Thymus (tissue), 11 donors: Measurements from ENCODE around the gene SERTAD2. TPM values are rescaled to one million over a fixed set of nuclear protein-coding genes. Genes with fewer than 3 reads are reported as not detected.

Experiments used
- DNase-seq, 9 donors: peaks; one replicate each; pipeline ENCODE4 v3.0.0-alpha.2; 2013; ENCODE audit warnings: low spot score in 9 of 9, low read depth in 6 of 9, missing footprints in 1 of 9
- H3K27ac ChIP-seq, 2 donors: one replicate each; pipeline ENCODE4 v1.5.1; 2013; ENCODE audit warnings: control low read depth in 1 of 2, low read depth in 1 of 2, low read length in 1 of 2, mild to moderate bottlenecking in 1 of 2, moderate library complexity in 1 of 2
- H3K27me3 ChIP-seq, 2 donors: one replicate each; pipeline ENCODE4 v1.5.1; 2013; ENCODE audit warnings: low read length in 1 of 2; ENCODE audit not compliant: control insufficient read depth in 2 of 2, insufficient read depth in 1 of 2
- H3K36me3 ChIP-seq, 2 donors: one replicate each; pipeline ENCODE4 v1.5.1; 2013; ENCODE audit warnings: low read length in 1 of 2, mild to moderate bottlenecking in 1 of 2, moderate library complexity in 1 of 2; ENCODE audit not compliant: control insufficient read depth in 2 of 2, insufficient read depth in 2 of 2
- H3K4me1 ChIP-seq, 2 donors: one replicate each; pipeline ENCODE4 v1.5.1; 2013; ENCODE audit warnings: low read length in 2 of 2; ENCODE audit not compliant: control insufficient read depth in 2 of 2, insufficient read depth in 2 of 2
- H3K4me3 ChIP-seq, 2 donors: one replicate each; pipeline ENCODE4 v1.5.1; 2013; ENCODE audit warnings: low read length in 2 of 2, control low read depth in 1 of 2, mild to moderate bottlenecking in 1 of 2
- H3K9me3 ChIP-seq, 2 donors: one replicate each; pipeline ENCODE4 v1.5.1; 2013; ENCODE audit warnings: low read length in 1 of 2, mild to moderate bottlenecking in 1 of 2; ENCODE audit not compliant: control insufficient read depth in 2 of 2, insufficient read depth in 1 of 2
- WGBS: extraction: QIAGEN DNeasy Blood & Tissue Kit; methylation state at CpG from one replicate; pipeline ENCODE4 v1.1.7; 2013; 5-methylcytosine and 5-hydroxymethylcytosine counted together
- polyA plus RNA-seq: library from polyadenylated mRNA; stranded (reverse); fragments of 200-250 nt; gene quantifications from one replicate; pipeline ENCODE4 v1.2.3, GENCODE V29; 2013
- total RNA-seq: library from RNA; stranded (reverse); fragments of 120-200 nt; gene quantifications from one replicate; pipeline ENCODE4 v1.2.4, GENCODE V29; 2013
- donor health status: healthy.

The SERTAD2 gene
- total and polyA plus RNA-seq, 2 donors: 13.3 to 37.6 TPM

DNA sequence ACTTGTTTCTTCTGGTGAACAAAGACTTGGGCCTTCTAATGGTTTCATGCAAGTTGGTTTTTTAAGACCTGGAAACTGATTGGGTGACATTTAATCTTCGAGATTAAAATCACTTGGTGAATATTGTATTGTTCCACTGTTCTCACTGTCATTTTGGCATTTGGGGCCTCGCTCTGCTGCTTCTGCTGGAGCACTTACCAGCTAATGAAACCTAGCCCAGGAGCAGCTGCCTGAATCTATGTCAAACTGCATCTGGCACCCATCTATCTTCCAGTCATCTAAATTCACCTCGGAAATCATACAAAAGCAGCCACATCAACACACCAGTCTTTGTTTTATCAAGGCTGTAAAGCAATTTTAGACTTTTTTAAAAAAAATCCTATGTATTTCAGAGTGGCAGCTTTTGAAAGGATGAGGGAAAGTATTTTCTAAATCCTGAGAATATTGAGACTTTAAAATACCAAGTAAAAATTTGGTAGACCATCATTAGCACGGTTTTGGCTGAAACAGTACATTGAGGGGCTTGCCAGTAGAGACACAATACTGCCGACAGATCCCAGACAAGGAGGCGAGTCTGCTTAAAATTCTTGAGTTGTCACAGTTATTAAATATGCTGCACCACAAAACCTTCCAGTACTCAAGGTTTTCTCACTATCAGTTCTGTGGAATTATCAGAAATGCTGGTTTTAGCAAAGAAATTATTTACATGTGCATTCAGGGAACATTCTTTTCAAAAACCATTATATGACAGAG, 26.1 kb upstream of the SERTAD2 start:
- WGBS: 47% methylated on average over 6 of the region's 6 CpGs
- peak in 4 of 9 donors; percentile 76 to 91 (median 78) for DNase-seq
- peaks cover 30 to 55% of the 10 kb centered on the region in 2 donors for H3K4me1 ChIP-seq
- no peaks in the 10 kb centered on the region for H3K9me3 ChIP-seq
- no peaks in the 10 kb centered on the region for H3K27me3 ChIP-seq
- peak overlapping the region in 1 of 2 donors; percentile 18 for H3K4me3 ChIP-seq
- H3K27ac ChIP-seq: peak overlapping the region; percentile 93 to 96
- no peaks in the 10 kb centered on the region for H3K36me3 ChIP-seq

- WGBS: 25% methylated on average over 3 of the region's 3 CpGs
- H3K27ac ChIP-seq: peak overlapping the region; percentile 93 to 96
- no peaks in the 10 kb centered on the region for H3K36me3 ChIP-seq
- no peaks in the 10 kb centered on the region for H3K9me3 ChIP-seq
- no peaks in the 10 kb centered on the region for H3K27me3 ChIP-seq
- peak overlapping the region in 1 of 2 donors; percentile 18 for H3K4me3 ChIP-seq
- H3K4me1 ChIP-seq: peaks cover 30 to 54% of the 10 kb centered on the region in 2 donors
- peak in 1 of 9 donors; percentile 66 for DNase-seq
Observed at GRCh38 chr2:64678771-64679590, 25.3 kb upstream of the SERTAD2 start.

- Histone ChIP-seq H3K9me3 (no peaks in the 10 kb centered on the region), H3K27ac (no peak overlapping the region), H3K4me1 (peaks cover 37 to 64% of the 10 kb centered on the region in 2 donors), H3K27me3 (no peaks in the 10 kb centered on the region), H3K4me3 (no peak overlapping the region), H3K36me3 (no peaks in the 10 kb centered on the region)
- WGBS: 100% methylated on average over 3 of the region's 3 CpGs
- no peak for DNase-seq
Observed at GRCh38 chr2:64677530-64677929, 23.8 kb upstream of the SERTAD2 start.

GRCh38 chr2:64675860-64676259, 22.1 kb upstream of the SERTAD2 start:
- no peak overlapping the region for H3K4me3 ChIP-seq
- 90% methylated on average over 5 of the region's 5 CpGs for WGBS
- H3K27me3 ChIP-seq: no peaks in the 10 kb centered on the region
- peak in 1 of 9 donors; percentile 60 for DNase-seq
- H3K27ac ChIP-seq: peak overlapping the region in 1 of 2 donors; percentile 33
- H3K4me1 ChIP-seq: peaks cover 31 to 61% of the 10 kb centered on the region in 2 donors
- H3K36me3 ChIP-seq: no peaks in the 10 kb centered on the region
- peaks cover 0 to 3% of the 10 kb centered on the region in 2 donors for H3K9me3 ChIP-seq

DNA sequence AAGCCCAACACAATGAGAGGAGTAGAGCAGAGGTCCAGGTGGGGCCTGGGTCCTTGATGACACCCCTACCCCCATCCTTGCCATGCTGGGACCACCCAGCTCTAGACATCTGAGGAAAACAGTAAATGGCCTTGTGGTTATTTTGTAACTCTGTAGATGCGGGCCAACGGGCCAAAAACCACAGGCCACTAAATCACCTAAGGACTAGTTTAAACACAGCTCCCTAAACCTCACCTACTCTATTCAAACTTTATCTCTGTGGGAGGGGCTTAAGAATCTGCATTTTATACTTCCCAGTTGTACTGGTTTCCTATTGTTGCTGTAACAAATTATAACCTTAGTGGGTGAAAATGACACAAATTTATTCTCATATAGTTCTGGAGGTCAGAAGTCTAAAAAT, 19.0 kb upstream of the SERTAD2 start:
- peaks cover 0 to 3% of the 10 kb centered on the region in 2 donors for H3K9me3 ChIP-seq
- H3K36me3 ChIP-seq: no peaks in the 10 kb centered on the region
- no peak overlapping the region for H3K27ac ChIP-seq
- no peaks in the 10 kb centered on the region for H3K27me3 ChIP-seq
- DNase-seq: no peak
- no peak overlapping the region for H3K4me3 ChIP-seq
- 8% methylated on average over 2 of the region's 2 CpGs for WGBS
- H3K4me1 ChIP-seq: peaks cover 32 to 59% of the 10 kb centered on the region in 2 donors

DNA sequence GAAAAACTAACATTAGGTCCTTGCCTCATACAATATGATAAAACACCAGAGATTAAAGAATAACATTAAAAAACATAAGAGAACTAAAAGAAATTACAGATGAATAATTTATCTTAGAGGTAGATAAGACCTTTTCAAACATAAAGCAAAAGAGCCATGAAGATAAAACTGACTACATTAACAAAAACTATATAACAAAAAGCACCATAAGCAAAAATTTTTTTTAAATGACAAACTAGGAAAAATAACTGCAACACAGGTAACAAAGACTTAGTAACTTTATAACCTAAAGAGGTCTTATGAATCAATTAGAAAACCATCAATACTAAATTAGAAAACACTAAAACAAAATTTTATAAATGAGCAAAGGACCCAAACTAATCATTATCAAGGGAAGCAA, 16.3 kb upstream of the SERTAD2 start:
- H3K4me1 ChIP-seq: peaks cover 41 to 63% of the 10 kb centered on the region in 2 donors
- DNase-seq: no peak
- peaks cover 0 to 3% of the 10 kb centered on the region in 2 donors for H3K9me3 ChIP-seq
- H3K27ac ChIP-seq: no peak overlapping the region
- H3K4me3 ChIP-seq: no peak overlapping the region
- no peaks in the 10 kb centered on the region for H3K36me3 ChIP-seq
- H3K27me3 ChIP-seq: no peaks in the 10 kb centered on the region

DNA sequence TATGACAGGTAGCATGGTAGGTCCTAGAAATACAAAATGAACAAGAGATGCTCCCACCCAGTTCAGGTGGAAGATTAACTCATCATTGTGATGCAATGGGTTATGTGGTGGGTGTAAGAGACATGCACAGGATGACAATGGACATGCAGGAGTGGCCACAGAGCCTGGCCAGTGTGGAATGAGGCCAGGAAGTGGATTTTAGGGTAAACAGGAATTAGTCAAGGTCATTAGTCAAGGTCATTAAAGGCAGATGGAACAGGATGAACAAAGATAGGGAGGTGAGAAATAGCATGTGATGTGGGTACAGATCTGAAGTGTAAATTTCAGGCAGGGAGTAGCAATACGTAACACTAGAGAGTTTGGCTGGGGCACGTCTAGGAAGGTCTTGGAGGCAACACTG, 15.6 kb upstream of the SERTAD2 start:
- H3K9me3 ChIP-seq: peaks cover 0 to 3% of the 10 kb centered on the region in 2 donors
- WGBS: 85% methylated on average over 2 of the region's 2 CpGs
- no peak for DNase-seq
- no peaks in the 10 kb centered on the region for H3K36me3 ChIP-seq
- H3K4me3 ChIP-seq: no peak overlapping the region
- H3K4me1 ChIP-seq: peaks cover 46 to 68% of the 10 kb centered on the region in 2 donors
- H3K27ac ChIP-seq: peak overlapping the region; percentile 68 to 99
- no peaks in the 10 kb centered on the region for H3K27me3 ChIP-seq

DNA sequence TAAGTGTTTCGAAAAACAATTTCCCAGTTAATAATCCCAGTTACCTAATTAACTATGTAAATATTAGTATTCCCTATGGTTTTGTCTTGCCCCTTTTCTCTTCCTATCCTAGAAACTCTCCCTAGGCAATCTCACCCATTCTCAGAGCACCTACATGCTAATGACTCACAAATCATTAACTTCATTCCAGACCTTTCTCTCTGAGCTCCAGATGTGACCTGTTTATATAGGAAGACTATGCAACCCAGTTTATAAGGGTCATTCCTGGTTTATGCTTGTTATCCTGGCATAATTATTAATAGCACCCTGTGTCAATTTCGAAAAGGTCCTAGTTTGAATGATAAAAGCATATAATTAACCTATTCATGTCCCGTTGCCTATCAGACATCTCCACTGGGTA, 14.8 kb upstream of the SERTAD2 start:
- no peak for DNase-seq
- WGBS: 98% methylated on average over 3 of the region's 3 CpGs

DNA sequence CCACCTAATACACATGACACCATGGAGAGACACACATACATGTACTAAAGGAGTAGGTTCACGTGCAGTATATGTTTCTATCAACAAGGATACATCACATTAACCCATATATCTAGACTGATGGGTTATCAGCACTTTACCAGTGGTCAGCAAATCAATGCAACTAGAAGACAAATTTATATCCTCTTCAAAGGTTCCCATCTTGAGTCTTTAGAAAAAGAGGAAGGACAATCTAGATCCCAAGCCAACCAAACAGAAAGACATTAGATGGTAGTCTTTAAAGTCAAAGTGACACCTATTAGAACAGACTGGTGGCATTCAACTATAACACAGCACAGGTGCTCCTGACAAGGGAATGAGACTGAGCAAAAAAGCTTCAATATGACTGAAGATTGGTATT, 13.8 kb upstream of the SERTAD2 start:
- H3K27ac ChIP-seq: peak overlapping the region; percentile 96 to 99

More for the DNA sequence above, 14.8 kb upstream of the SERTAD2 start:
- peaks cover 51 to 69% of the 10 kb centered on the region in 2 donors for H3K4me1 ChIP-seq
- no peaks in the 10 kb centered on the region for H3K27me3 ChIP-seq
- H3K4me3 ChIP-seq: no peak overlapping the region
- no peaks in the 10 kb centered on the region for H3K36me3 ChIP-seq
- peak overlapping the region; percentile 96 to 99 for H3K27ac ChIP-seq
- peaks cover 0 to 3% of the 10 kb centered on the region in 2 donors for H3K9me3 ChIP-seq

More for the DNA sequence above, 13.8 kb upstream of the SERTAD2 start:
- peaks cover 0 to 3% of the 10 kb centered on the region in 2 donors for H3K9me3 ChIP-seq
- no peaks in the 10 kb centered on the region for H3K36me3 ChIP-seq
- peak overlapping the region in 1 of 2 donors; percentile 35 for H3K4me3 ChIP-seq
- DNase-seq: no peak
- H3K27me3 ChIP-seq: no peaks in the 10 kb centered on the region
- peaks cover 52 to 68% of the 10 kb centered on the region in 2 donors for H3K4me1 ChIP-seq
- 88% methylated on average over 1 of the region's 1 CpG for WGBS
